ENCODE measurements around the gene KLF13.
"Not testable (repeated sequence)": the region's sequence is repeated elsewhere in the genome, so short reads cannot be mapped to it uniquely, and the experiment has no call there.

The KLF13 gene

GRCh38 chr15:31345606-31346366, 19.2 kb downstream of the KLF13 start:
- DNase-seq (ENCODE audit: low spot score): no peak

DNA sequence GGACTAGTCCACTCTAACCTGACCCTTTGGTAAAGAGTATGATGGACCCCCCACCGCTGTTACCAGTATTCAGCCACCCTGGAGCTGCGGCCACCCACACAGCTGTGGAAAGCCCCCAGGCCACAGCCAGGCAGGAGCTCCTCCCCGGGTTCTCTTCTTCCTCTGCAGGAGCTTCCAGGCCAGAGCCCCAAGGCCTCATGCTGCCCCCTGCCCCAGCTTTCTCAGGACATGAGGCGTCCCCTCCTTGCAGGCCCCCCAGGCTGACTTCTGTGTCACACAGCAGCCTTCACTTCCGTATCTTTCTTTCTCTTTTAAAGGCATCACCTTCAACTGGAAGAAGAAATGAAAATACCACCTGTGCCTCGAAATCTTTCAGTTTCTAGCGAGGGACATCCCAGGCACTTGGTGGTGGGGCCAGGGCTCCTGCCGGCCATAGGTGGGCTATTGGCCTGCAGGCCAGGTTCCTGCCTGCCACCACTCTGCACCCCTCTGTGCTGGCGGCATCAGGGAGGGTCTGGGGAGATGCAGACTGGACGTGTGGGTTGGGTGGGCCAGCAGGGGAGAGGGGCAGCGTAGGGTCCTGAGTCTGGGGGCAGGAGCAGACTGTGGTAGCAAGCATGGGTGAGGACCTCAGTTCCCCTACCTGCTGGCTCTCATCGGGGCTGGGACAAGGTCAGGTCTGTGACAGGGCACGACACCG, 19.9 kb downstream of the KLF13 start:
- DNase-seq (ENCODE audit: low spot score): peak; percentile 57

- no peak for DNase-seq (ENCODE audit: low spot score)
These were observed 20.7 kb downstream of the KLF13 start for GRCh38 chr15:31347067-31347975.

GRCh38 chr15:31347981-31348803, 21.6 kb downstream of the KLF13 start:
- no peak for DNase-seq (ENCODE audit: low spot score)

DNA sequence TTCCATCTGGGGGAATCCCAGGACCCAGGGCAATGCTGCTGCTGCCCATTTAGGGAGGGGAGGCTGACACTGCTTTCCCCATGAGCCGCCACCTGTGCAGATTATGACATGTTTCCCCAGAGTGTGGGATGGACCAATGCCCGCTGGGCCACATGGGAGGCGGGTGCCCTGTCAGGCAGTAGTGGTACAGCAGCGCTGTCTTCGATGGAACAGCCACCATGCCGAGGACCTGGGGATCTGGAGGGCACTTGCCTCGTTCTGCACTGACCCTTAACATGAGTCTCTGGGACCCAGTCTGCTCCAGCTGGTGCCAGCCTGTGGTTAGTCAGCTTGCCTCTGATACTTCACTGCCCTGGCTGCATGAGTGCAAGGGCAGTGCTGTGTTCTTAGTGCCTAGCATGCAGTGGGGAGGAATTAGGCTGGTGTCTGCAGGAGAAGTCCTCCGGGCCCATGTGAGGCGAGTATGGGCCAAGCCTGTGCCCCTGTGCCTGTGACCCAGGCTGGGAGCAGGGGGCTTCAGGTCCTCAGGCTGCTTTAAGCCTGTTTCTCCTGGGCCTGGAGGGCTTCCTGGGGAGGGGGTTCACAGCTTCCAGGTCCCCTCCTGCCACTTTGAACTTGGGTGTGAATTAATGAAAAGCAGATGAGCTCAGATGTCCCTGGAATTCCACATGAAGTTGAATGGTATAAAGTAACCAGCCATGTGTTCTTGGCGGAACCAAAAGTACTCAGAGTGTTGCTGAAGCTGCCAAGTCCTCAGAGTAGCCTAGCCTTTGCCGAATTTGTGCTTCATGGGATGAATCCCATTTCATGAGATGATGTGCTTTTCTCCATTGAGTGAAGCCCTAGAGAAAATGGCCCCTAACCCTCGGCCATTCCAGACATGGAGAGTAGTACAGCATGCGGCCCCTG, 22.9 kb downstream of the KLF13 start:
- no peak for DNase-seq (ENCODE audit: low spot score)

DNA sequence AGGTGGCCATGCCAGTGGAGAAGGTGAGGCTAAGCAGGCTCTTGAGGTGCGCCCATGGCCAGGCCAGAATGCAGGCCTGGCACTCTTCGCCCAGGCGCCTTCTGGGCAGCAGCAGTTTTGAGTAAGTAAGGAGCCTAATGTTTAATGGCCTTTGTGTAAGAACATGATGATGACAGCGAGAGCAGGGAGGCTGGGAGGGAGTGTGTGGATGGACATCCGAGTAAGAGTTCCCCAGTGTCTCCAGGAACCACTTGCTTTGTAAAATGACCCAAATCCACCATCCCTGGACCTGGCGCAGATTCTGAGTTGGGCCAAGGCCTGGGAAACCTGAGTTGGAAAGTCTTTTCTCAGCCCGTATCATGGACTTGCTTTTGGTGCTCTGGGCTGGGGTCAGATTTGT, 24.1 kb downstream of the KLF13 start:
- no peak for DNase-seq (ENCODE audit: low spot score)

DNA sequence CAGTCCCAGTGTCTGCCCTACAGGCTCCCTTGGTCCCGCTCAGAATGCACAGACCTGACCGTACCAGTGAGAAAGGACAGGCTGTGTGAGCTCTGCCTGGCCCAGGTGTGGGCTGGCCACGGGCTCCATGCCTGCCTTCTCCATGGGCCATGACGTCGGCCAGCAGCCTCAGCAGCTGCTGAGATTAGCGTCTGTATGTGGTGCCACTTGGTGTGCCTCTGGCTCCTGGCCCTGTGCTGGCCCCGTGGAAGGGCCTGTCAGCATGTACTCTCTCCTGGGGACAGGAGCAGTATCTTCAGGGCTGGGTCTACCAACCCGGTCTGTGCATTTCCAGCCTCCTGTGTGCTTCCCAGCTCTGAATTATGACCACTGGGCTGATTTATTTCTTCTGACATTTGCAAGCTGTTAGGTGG, 25.7 kb downstream of the KLF13 start:
- DNase-seq (ENCODE audit: low spot score): no peak

- DNase-seq (ENCODE audit: low spot score): peak; percentile 84
These were observed 26.5 kb downstream of the KLF13 start for GRCh38 chr15:31352911-31353811.

- no peak for DNase-seq (ENCODE audit: low spot score)
These were observed 27.3 kb downstream of the KLF13 start for GRCh38 chr15:31353931-31354330.

DNA sequence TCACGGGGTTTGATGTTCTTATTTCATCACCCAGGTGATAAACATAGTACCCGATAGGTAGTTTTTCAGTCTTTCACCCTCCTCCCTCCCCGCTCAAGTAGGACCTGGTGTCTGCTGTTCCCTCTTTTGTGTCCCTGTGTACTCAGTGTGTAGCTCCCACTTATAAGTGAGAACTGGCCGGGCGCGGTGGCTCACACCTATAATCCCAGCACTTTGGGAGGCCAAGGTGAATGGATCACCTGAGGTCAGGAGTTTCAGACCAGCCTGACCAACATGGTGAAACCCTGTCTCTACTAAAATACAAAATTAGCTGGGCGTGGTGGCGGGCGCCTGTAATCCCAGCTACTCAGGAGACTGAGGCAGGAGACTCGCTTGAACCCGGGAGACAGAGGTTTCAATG, 29.5 kb downstream of the KLF13 start:
- not testable (repeated sequence) for DNase-seq (ENCODE audit: low spot score)

DNA sequence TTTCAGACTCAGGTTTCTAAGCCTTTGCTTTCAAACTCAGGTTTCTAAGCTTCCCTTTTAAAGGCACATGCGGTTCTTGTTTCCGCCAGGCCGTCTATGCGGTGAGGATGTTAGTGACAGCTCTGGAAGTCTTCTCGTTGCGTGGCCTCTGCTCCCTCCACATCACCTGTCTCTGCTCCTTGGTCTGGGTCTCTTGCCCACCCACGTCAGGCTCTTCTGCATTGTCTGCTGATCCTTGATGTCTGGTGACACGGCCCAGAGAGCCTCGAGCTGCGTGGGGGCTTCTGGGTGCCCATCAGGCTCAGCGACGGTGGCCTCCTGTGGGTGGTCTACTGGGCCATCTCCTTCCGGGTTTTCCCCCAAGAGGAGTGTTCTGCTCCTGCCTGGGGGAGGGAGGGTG, 30.5 kb downstream of the KLF13 start:
- DNase-seq (ENCODE audit: low spot score): no peak

DNA sequence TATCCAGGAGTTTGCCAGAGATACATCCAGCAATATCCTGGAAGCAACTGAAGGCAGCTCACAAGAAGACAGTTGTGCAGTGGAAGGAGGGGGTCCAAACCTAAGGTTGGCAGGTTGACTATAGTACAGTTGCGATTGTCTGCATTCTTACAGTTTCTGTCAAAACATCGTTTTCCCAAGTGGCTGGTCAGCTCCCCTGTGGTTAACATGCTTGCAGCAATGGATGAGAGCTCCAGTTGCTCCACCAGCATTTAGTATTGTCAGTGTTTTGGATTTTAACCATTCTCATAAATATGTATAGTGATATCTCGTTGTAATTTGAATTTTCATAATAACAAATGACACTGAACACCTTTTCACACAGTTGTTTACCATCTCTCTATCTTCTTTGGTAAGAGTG, 31.5 kb downstream of the KLF13 start:
- no peak for DNase-seq (ENCODE audit: low spot score)

GRCh38 chr15:31358957-31359701, 32.5 kb downstream of the KLF13 start:
- no peak for DNase-seq (ENCODE audit: low spot score)

- DNase-seq (ENCODE audit: low spot score): no peak
These were observed 33.1 kb downstream of the KLF13 start for GRCh38 chr15:31359702-31360111.

GRCh38 chr15:31360158-31360561, 33.5 kb downstream of the KLF13 start:
- no peak for DNase-seq (ENCODE audit: low spot score)

GRCh38 chr15:31360843-31361763, 34.5 kb downstream of the KLF13 start:
- DNase-seq (ENCODE audit: low spot score): peak; percentile 83

DNA sequence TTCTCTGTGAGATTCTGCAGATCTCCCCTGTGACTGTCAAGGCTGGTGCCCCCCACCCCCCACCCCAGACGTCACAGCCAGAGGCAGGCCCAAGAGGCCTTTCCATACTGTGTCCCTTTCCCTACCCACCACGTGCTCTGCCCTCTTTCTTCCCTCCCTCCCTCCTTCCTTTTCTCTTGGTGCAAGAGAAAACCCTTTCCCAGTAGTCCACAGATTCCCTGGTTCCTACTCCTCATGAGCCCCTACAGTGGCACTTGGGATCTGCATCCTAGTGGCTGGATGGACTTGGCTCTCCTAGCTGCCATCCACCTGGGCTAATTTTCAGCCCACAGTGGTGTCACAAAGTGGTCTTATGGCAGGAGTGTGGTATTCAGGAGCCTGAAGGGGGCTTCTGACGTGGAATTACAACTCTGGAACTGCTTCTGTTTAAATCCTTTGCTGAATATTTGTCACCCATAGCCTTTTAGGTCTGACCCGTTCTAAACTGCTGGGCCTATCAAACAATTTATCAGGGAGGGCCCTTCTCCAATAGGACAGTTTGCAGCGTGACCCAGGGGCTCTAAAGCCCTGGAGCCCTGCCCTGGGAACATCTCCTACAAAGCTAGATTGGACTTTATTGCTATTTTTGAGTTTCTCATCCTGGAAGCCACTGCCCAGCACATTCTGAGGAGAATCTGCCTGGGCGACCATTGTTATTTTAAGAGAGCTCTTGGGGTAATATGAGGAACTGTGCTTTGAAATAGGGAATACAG, 35.3 kb downstream of the KLF13 start:
- DNase-seq (ENCODE audit: low spot score): no peak

All from germinal center (tissue), 1 donor.